ENCODE data around the gene CDK12.
"Not testable (repeated sequence)": the region's sequence is repeated elsewhere in the genome, so short reads cannot be mapped to it uniquely, and the experiment has no call there.

The CDK12 gene

DNA sequence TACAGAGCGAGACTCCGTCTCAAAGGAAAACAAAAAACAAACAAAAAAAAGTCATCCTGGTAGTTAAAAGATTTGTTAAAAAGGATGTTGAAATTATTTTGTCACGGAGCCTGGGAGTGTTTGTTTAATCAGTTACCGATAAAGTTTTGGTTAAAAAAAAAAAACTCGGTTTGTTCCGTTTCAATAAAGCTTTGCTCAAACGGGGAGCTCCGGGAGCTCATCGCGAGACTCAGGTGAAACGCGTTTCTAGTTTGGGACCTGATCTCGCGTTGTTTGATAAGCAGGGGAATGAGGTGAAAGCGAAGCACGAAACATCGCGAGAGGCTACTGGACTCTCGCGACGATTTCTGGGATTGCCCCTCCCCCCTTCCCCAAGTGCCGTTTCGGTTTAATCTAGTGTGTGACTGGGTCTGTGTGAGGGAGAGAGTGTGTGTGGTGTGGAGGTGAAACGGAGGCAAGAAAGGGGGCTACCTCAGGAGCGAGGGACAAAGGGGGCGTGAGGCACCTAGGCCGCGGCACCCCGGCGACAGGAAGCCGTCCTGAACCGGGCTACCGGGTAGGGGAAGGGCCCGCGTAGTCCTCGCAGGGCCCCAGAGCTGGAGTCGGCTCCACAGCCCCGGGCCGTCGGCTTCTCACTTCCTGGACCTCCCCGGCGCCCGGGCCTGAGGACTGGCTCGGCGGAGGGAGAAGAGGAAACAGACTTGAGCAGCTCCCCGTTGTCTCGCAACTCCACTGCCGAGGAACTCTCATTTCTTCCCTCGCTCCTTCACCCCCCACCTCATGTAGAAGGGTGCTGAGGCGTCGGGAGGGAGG is at the start of gene CDK12:
TSS of gene CDK12 (plus strand) at position 374 of the 813 bp plus-strand sequence. CDS start 586 bp downstream, outside the sequence.
- peak; percentile 93 to 96 for DNase-seq

DNA sequence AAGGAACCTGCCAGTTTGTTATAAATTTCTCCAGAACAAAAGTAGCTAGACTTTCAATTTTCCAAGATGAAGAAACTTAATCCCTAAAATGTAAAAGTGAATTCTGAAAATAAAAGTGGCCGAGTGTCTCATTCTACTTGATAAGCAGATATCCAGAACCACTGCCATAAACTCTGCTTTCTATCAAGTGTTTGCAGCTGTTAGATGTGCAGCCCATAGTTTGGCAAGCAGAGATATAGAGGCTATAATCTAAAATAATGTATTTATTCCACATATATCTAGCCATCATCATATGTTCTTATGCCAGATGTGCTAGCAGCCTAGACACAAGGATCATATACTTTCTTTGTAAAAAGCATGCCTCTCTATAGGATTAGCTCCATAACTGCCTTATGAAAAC is 45.1 kb upstream of the CDK12 start:
- no peak for DNase-seq

DNA sequence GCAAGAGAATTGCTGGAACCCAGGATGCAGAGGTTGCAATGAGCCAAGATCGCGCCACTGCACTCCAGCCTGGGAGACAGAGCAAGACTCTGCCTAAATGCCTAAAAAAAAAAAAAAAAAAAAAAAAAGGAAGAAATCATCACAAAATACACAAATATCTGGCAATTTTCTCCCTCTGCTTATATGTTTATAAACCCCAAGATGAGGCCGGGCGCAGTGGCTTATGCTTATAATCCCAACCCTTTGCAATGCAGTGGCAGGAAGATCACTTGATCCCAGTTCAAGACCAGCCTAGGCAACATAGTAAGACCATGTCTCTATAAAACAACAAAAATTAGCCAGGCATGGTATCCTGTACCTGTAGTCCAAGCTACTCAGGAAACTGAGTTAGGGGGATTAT is 31.7 kb upstream of the CDK12 start:
- DNase-seq, result no peak

DNA sequence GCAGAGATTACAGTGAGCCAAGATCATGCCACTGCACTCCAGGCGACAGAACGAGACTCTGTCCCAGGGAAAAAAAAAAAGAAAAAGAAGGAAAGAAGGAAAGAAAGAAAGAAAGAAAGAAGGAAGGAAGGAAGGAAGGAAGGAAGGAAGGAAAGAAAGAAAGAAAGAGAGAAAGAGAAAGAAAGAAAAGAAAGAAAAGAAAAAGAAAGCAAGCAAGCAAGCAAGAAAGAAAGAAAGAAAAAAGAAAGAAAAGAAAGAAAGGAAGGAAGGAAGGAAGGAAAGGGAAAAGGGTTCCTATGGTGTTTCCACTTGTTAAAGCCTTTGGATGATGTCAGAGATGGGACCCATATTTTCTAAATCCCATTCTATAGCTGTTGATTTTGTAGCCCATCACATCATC is 21.4 kb upstream of the CDK12 start:
- DNase-seq, result not testable (repeated sequence)

DNA sequence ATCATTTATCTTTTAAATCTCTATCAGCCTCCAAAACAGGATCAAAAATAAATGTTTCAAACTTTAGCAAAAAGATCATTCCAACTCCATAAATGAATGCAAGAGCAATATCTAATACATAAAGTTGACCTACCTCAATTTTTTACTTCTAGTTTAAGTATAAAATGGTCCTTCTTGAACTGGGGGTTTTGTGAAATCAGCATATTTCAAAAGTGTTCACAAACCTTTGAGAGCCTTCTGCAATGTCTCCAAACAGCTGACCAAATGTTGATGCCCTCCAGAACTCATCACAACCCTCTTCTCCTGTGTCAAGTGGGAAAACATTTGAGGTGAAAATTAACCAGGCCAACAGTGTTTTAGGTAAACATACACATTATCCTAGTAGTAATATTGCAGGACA is 18.0 kb upstream of the CDK12 start:
- no peak for DNase-seq

DNA sequence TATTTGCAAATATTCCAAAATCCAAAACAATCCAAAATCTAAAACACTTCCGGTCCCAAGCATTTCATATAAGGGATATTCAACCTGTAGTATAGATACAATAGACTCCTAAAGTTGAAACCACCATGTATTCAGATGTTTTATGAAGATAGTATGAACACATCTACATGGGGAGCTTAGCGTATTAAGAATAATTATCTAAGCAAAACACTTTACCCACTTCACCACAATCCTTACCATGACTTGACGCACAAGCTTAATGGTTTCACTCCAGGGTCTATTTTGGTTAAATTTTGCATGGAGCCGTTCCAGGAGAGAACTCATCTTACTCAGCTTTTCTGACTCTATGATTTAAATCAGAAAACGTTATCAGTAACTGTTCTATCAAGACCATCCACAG is 13.7 kb upstream of the CDK12 start:
- no peak for DNase-seq

DNA sequence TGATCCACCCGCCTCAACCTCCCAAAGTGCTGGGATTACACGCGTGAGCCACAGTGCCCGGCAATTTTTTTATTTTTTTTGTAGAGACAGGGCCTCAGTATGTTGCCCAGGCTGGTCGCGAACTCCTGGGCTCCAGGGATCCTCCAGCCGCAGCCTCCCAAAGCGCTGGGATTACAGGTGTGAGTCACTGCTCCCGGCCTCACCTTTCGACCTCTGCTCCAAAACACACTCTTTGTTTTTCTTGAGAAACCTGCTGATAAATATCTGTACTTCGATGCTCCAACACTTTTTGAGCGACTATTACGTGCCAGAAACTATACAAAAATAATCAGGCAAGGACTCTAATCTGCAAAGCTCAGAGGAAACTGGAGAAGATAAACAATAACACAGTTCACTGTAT is 11.2 kb upstream of the CDK12 start:
- no peak for DNase-seq

DNA sequence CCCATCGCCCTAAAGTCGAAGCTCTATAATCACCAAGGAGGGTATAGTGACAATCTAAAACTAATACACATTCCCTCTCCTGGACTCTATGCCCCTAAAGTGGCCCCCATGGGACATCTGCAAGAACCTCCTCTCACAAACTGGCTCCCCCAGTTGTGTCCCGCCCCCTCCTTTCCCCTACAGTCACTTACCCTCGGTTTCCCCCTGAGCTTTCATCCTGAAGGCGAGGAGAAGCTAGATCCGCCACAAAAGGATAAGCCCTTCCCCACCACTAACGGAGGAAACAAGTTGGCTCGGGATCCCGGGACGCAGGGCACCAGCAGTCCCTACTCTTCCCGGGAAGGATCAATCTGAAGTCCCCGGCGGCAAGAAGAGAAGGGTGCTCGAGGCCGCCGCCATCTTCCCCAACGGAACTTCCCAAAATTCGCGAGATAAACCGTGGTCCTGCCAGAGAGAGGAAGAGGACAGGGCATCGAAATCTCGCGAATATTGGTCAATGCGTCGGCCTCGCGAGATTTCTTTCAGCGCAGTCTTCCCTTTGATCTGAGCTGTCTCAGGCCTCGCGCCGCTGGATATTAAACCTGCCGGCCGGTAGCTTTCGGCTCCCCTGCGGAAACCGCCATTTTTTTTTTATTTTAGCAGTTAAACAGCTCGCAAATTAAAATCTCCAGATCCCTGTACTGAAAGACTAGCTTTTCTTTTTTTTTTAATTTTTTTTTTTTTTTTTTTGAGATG is 10.3 kb upstream of the CDK12 start, which contains the start of gene MED1:
TSS of gene MED1 (minus strand) at position 417 of the 735 bp plus-strand sequence. CDS start at position 216, 201 bp downstream.
- DNase-seq, result peak; percentile 87 to 90

DNA sequence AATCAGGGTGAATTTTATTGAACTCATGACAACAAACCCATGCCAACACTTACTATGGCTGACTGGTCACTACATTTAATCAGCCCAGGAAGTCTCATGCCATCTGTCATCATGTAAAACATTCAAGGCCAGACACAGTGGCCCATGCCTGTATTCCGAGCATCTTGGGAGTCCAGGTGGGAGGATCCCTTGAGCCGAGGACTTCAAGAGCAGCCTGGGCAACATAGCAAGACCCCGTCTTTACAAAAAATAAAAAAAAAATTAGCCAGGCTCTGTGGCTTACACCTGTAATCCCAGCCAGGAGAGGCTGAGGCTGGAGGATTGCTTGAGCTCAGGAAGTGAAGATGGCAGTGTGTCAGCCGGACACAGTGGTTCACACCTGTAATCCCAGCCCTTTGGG is 5.4 kb upstream of the CDK12 start:
- no peak for DNase-seq

DNA sequence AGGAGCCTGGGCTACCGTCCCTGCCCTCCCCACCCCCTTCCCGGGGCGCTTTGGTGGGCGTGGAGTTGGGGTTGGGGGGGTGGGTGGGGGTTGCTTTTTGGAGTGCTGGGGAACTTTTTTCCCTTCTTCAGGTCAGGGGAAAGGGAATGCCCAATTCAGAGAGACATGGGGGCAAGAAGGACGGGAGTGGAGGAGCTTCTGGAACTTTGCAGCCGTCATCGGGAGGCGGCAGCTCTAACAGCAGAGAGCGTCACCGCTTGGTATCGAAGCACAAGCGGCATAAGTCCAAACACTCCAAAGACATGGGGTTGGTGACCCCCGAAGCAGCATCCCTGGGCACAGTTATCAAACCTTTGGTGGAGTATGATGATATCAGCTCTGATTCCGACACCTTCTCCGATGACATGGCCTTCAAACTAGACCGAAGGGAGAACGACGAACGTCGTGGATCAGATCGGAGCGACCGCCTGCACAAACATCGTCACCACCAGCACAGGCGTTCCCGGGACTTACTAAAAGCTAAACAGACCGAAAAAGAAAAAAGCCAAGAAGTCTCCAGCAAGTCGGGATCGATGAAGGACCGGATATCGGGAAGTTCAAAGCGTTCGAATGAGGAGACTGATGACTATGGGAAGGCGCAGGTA is 762 bp downstream of the CDK12 start:
- peak; percentile 18 to 79 for DNase-seq

DNA sequence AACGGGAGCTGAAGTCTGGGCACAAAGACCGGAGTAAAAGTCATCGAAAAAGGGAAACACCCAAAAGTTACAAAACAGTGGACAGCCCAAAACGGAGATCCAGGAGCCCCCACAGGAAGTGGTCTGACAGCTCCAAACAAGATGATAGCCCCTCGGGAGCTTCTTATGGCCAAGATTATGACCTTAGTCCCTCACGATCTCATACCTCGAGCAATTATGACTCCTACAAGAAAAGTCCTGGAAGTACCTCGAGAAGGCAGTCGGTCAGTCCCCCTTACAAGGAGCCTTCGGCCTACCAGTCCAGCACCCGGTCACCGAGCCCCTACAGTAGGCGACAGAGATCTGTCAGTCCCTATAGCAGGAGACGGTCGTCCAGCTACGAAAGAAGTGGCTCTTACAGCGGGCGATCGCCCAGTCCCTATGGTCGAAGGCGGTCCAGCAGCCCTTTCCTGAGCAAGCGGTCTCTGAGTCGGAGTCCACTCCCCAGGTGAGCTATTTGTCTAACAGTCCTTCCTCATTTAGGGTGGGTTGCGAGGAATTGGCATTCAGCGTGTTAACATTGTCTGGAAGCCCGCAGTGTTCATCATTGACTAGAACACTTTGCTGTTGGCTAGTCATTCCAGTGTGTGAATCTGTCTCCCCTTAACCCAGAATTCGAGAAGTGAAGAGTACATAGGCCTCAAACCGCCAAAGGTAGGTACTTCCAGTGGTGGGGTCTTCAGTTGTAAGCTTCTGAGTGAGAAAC is 1.5 kb downstream of the CDK12 start:
- no peak for DNase-seq

DNA sequence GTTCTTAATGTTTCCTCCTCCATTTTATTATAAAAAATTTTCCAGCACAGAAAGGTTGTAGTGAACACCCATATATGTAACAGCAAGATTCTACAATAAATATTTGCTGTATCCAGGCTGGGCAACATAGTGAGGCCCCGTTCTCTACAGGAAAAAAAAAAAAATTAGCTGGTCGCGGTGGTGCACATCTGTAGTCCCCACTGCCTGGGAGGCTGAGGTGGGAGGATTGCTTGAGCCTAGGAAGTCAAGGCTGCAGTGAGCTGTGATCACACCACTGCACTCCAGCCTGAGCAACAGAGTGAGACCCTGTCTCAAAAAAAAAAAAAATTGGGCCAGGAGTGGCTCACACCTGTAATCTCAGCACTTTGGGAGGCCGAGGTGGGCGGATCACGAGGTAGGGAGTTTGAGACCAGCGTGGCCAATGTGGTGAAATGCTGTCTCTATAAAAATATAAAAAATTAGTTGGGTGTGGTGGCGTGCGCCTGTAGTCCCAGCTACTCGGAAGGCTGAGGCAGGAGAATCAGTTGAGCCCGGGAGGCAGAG is 3.4 kb downstream of the CDK12 start:
- DNase-seq, result not testable (repeated sequence)

DNA sequence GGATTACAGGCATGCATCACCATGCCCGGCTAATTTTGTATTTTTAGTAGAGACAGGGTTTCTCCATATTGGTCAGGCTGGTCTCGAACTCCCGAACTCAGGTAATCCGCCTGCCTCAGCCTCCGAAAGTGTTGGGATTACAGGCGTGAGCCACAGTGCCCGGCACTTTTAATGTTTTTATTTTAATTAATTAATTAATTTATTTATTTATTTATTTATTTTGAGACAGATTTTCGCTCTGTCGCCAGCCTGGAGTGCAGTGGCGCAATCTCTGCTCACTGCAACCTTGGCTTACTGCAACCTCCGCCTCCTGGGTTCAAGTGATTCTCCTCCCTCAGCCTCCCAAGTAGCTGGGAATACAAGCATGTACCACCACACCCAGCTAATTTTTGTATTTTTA is 7.3 kb downstream of the CDK12 start:
- DNase-seq, result not testable (repeated sequence)

DNA sequence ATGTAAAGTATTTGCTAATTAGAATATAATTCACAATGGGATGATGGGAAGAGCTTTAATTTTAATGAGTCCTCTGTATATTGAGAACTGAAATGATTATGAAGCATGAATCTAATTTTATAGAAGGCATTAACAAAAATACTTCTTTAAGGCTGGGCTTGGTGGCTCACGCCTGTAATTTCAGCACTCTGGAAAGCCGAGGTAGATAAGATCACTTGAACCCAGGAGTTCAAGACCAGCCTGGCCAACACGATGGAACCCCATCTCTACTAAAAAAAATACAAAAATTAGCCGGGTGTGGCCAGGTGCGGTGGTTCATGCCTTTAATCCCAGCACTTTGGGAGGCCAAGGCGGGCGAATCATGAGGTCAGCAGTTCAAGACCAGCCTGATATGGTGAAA is 12.0 kb downstream of the CDK12 start:
- DNase-seq, result no peak

DNA sequence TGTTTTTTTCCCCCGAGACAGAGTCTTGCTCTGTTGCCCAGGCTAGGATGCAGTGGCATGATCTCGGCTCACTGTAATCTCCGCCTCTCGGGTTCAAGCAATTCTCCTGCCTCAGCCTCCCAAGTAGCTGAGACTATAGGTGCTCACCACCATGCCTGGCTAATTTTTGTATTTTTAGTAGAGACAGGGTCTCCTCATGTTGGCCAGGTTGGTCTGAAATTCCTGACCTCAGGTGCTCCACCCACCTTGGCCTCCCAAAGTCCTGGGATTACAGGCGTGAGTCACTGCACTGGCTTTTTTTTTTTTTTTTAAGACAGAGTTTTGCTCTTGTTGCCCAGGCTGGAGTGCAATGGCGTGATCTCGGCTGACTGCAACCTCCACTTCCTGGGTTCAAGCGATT is 18.3 kb downstream of the CDK12 start:
- DNase-seq, result not testable (repeated sequence)

DNA sequence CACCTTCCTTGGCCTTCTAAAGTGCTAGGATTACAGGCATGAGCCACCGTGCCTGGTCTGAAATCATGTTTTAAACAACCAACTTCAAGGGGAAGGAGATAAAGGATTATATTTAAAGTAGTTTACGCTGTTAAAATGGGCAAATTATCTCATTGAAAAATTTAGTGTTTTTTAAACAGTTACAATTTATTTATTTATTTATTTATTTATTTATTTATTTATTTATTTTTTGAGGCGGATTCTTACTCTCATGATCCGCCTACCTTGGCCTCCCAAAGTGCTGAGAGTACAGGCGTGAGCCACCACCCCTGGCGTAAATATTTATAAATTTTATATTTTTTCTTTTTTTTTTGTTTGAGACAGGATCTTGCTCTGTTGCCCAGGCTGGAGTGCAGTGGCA is 22.2 kb downstream of the CDK12 start:
- DNase-seq, result no peak

DNA sequence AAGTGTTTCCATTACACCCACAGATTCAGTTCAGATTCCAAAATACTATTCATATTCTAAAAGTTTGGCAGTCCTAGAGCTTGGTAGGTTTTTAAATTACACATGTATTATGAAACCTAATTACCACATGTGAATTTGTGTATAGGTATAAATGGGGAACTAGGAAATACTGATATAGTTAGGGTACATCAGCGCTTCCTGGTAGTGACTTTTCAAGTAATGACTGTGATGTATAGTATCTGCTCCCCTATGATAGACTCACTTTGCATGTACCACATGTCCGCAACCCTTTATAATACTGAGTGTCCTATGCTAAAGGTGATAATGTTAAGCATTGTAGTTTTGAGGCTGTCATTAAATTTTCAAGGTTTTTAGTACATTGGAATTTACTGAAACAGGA is 22.9 kb downstream of the CDK12 start:
- no peak for DNase-seq

DNA sequence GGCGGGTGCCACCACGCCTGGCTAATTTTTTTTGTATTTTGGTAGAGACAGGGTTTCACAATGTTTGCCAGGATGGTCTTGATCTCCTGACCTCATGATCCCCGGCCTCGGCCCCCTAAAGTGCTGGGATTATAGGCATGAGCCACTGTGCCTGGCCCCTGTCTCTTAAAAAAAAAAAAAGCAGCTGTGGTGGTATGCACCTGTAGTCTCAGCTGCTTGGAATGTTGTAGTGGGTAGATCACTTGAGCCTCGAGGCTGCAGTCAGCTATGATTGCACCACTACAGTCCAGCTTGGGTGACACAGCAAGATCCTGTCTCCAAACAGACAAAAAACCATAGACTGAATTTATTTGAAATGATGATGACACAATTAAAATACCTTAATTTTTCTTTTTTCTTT is 24.3 kb downstream of the CDK12 start:
- DNase-seq, result no peak

DNA sequence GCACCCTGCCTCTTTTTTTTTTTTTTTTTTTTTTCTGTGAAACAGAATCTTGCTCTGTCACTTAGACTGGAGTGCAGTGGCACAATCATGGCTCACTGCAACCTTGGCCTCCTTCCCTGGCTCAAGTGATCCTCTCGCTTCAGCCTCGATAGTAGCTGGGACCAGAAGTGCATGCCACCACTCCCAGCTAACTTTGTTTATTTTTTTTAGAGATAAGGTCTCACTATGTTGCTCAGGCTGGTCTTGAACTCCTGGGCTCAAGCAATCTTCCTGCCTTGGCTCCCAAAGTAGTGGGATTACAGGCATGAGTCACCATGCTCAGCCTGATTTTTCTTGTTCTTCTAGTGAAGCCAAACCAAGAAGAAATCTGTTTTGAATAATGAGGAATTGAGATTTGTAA is 25.0 kb downstream of the CDK12 start:
- DNase-seq, result no peak

DNA sequence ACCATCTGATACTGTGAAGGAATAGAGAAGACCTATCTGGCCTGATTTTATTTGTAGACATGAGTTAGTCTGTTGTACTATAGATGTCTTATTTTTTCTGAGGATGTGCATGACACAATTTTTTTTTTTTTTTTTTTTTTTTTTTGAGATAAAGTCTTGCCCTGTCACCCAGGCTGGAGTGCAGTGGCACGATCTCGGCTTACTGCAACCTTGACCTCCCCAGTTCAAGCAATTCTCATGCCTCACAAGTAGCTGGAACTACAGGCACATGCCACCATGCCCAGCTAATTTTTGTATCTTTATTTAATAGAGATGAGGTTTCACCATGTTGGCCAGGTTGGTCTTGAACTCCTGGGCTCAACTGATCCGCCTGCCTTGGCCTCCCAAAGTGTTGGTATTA is 26.2 kb downstream of the CDK12 start:
- not testable (repeated sequence) for DNase-seq

DNA sequence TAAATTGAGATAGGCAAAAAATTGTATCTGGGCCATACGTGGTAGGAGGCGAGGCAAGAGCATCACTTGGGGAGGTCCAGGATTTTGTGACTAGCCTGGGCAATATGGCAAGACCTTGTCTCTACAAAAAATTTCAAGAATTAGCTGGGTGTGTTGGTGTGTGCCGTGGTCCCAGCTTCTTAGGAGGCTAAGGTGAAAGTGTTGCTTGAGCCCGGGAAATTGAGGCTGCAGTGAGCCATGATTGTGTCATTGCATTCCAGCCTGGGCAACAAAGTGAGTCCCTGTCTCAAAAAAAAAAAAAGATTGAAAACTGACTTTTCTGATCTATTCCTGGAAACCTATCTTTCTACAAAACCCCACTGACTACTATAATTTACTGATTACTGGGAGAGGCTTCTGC is 26.7 kb downstream of the CDK12 start:
- no peak for DNase-seq

DNA sequence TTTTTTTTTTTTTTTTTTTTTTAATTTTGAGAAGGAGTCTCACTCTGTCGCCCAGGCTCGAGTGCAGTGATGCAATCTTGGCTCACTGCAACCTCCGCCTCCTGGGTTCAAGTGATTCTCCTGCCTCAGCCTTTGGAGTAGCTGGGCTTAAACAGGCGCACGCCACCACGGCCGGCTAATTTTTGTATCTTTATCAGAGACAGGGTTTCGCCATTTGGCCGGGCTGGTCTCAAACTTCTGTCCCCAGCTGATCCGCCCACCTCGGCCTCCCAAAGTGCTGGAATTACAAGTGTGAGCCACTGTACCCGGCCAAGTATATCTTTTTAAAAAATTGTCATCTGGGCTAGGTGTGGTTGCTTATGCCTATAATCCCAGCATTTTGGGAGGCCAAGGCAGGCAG is 35.6 kb downstream of the CDK12 start:
- DNase-seq, result not testable (repeated sequence)

DNA sequence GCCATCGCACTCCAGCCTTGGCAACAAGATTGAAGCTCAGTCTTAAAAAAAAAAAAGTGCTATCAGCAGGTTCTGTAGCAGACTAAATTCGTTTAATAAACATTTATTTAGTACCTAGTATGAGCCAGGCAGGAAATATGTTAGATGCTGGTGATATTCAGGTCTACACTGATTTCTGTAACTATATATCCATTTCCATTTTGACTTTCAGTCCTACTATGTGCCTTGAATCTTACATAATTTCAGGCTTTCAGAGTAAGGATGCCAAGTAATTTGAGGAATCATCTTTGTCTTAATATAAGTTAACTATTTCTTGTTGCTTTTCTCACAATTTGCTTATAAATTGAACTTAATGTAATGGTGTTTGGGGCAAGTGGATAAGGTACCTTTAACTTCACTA is 46.2 kb downstream of the CDK12 start:
- no peak for DNase-seq
